Keratinocyte (primary cell): ENCODE data around the gene DACT3. TPM values are rescaled to one million over a fixed set of nuclear protein-coding genes. Genes with fewer than 3 reads are reported as not detected.

Experiments
- DNase-seq: peaks from one replicate; pipeline ENCODE4 v3.0.0-alpha.2; 2011; ENCODE audit warnings: low read depth, missing footprints, low spot score
- FAIRE-seq: peaks from 2 replicates; lab custom pipeline; 2011; peaks lifted over from hg19 to GRCh38; lab: Jason Lieb, UNC
- H2AFZ ChIP-seq: 2 replicates; pipeline ENCODE4 v1.6.0; 2012; ENCODE audit warnings: low read length, control low read depth, inconsistent platforms; ENCODE audit not compliant: control insufficient read depth
- H3K27ac ChIP-seq: 2 replicates; pipeline ENCODE4 v1.5.1; 2011; ENCODE audit warnings: low read length; ENCODE audit not compliant: control insufficient read depth, insufficient read depth
- H3K27me3 ChIP-seq: 3 replicates; pipeline ENCODE4 v1.6.0; 2011; ENCODE audit warnings: low read length; ENCODE audit not compliant: control insufficient read depth, insufficient read depth; ENCODE audit errors: extremely low read depth
- H3K36me3 ChIP-seq, 2 experiments: 2 replicates in 1 of 2; 3 replicates in 1 of 2; pipeline ENCODE4 v1.5.1; 2011; ENCODE audit warnings: low read length in 2 of 2, mild to moderate bottlenecking in 1 of 2; ENCODE audit not compliant: control insufficient read depth in 2 of 2, insufficient read depth in 2 of 2; ENCODE audit errors: extremely low read depth in 1 of 2
- H3K4me1 ChIP-seq: 3 replicates; pipeline ENCODE4 v1.5.1; 2011; ENCODE audit warnings: low read length; ENCODE audit not compliant: control insufficient read depth, insufficient read depth; ENCODE audit errors: extremely low read depth
- H3K4me2 ChIP-seq: 3 replicates; pipeline ENCODE4 v1.6.0; 2011; ENCODE audit warnings: low read depth, low read length; ENCODE audit not compliant: control insufficient read depth, insufficient read depth; ENCODE audit errors: extremely low read depth
- H3K4me3 ChIP-seq, 3 experiments: fragments of 200-600 bp in 1 of 3; sonication (generic) in 1 of 3; 2 replicates in 2 of 3; 3 replicates in 1 of 3; pipeline ENCODE4 v1.5.1; 2011 to 2016; ENCODE audit warnings: low read length in 3 of 3, mild to moderate bottlenecking in 3 of 3, control low read depth in 2 of 3, inconsistent platforms in 1 of 3, low read depth in 1 of 3, mixed read lengths in 1 of 3, mixed run types in 1 of 3, moderate library complexity in 1 of 3; ENCODE audit not compliant: control insufficient read depth in 2 of 3, insufficient read depth in 2 of 3; ENCODE audit errors: extremely low read depth in 1 of 3
- H3K79me2 ChIP-seq: 2 replicates; pipeline ENCODE4 v1.6.0; 2012; ENCODE audit warnings: low read length; ENCODE audit not compliant: control insufficient read depth, insufficient read depth
- H3K9ac ChIP-seq: 3 replicates; pipeline ENCODE4 v1.6.0; 2011; ENCODE audit warnings: low read length; ENCODE audit not compliant: control insufficient read depth, insufficient read depth; ENCODE audit errors: extremely low read depth
- H3K9me1 ChIP-seq: 3 replicates; pipeline ENCODE4 v1.6.0; 2011; ENCODE audit warnings: low read length; ENCODE audit not compliant: control insufficient read depth, insufficient read depth; ENCODE audit errors: extremely low read depth
- H3K9me3 ChIP-seq: 2 replicates; pipeline ENCODE4 v1.5.1; 2012; ENCODE audit warnings: low read depth, low read length; ENCODE audit not compliant: control insufficient read depth
- H4K20me1 ChIP-seq: 3 replicates; pipeline ENCODE4 v1.6.0; 2011; ENCODE audit warnings: low read length; ENCODE audit not compliant: control insufficient read depth, insufficient read depth; ENCODE audit errors: extremely low read depth
- CTCF ChIP-seq, 3 experiments: IDR thresholded peaks in 1 of 3; conservative IDR thresholded peaks in 1 of 3; optimal IDR thresholded peaks in 1 of 3; 2 replicates in 2 of 3; 3 replicates in 1 of 3; pipeline versions ENCODE3 to v1.5.1; 2011; ENCODE audit warnings: low read length in 3 of 3, mild to moderate bottlenecking in 3 of 3, moderate library complexity in 2 of 3, control low read depth in 1 of 3, inconsistent platforms in 1 of 3; ENCODE audit not compliant: insufficient read depth in 2 of 3; ENCODE audit errors: extremely low read depth in 1 of 3
- EZH2 ChIP-seq: IDR thresholded peaks from one replicate; pipeline ENCODE4 v1.6.1; 2012; ENCODE audit warnings: inconsistent platforms, mild to moderate bottlenecking, low read length, moderate library complexity
- dilution Hi-C: fragments of 300-500 bp; cut with MboI; formaldehyde crosslinking; loops from one replicate; pipeline ENCODE4 v1.7.0; 2020; ENCODE audit warnings: low sequenced_read_pairs; ENCODE audit not compliant: extremely low pct_ligation_motif_present
- polyA plus RNA-seq, 5 experiments: library from polyadenylated mRNA; depleted of rRNA in 3 of 5; stranded (reverse) in 3 of 5; stranded (forward) in 1 of 5; unstranded in 1 of 5; fragments of >200 nt; gene quantifications; 1 replicate in 1 of 5; 2 replicates in 3 of 5; 3 replicates in 1 of 5; pipeline versions ENCODE4 v1.2.1 to v1.2.3, GENCODE V29; 2011 to 2012; ENCODE audit warnings: missing spikeins in 2 of 5, low read depth in 1 of 5, low replicate concordance in 1 of 5

Gene DACT3
- polyA plus RNA-seq, 1 donor (not counting 4 experiments of a cell fraction or from before 2014, with no cell fraction given) = 0.04 TPM

- dilution Hi-C loops = no loop called here
- Histone ChIP-seq H2AFZ (no peak overlapping the region), H3K4me2 (no peak overlapping the region)
These were observed 43.5 kb upstream of the DACT3 start for GRCh38 chr19:46704379-46705076.

GRCh38 chr19:46700704-46701103 is 39.7 kb upstream of the DACT3 start:
- dilution Hi-C loops = no loop called here

More at GRCh38 chr19:46704379-46705076, 43.5 kb upstream of the DACT3 start:
- H3K9me1 ChIP-seq = no peaks in the 10 kb centered on the region
- no peaks in the 10 kb centered on the region for H3K27me3 ChIP-seq
- H3K27ac ChIP-seq = no peak overlapping the region
- H3K9me3 ChIP-seq = no peaks in the 10 kb centered on the region
- FAIRE-seq (peak; percentile 52), DNase-seq (no peak)
- H3K79me2 ChIP-seq = no peaks in the 10 kb centered on the region
- no peak for TF ChIP-seq EZH2
- TF ChIP-seq CTCF (optimal IDR thresholded peaks at IDR 0.05 in 1 of 3, IDR thresholded peaks at IDR 0.05 in 1 of 3, conservative IDR thresholded peaks at IDR 0.05 in 1 of 3; ENCODE audit: extremely low read depth in 1 of 3, insufficient read depth in 2 of 3, low read length in 3 of 3) = peak; percentile 84 to 96 (median 94)
- peaks cover 35 to 39% of the 10 kb centered on the region in 2 experiments for H3K36me3 ChIP-seq
- H3K4me1 ChIP-seq = no peaks in the 10 kb centered on the region
- no peak overlapping the region for H3K4me3 ChIP-seq
- H4K20me1 ChIP-seq = no peaks in the 10 kb centered on the region
- no peak overlapping the region for H3K9ac ChIP-seq

More at GRCh38 chr19:46700704-46701103, 39.7 kb upstream of the DACT3 start:
- H3K36me3 ChIP-seq = peaks cover 41 to 54% of the 10 kb centered on the region in 2 experiments
- H3K9ac ChIP-seq = no peak overlapping the region
- no peak overlapping the region for H3K4me3 ChIP-seq
- no peaks in the 10 kb centered on the region for H3K79me2 ChIP-seq
- no peak overlapping the region for H2AFZ ChIP-seq
- TF ChIP-seq EZH2 = no peak
- TF ChIP-seq CTCF (optimal IDR thresholded peaks at IDR 0.05 in 1 of 3, IDR thresholded peaks at IDR 0.05 in 1 of 3, conservative IDR thresholded peaks at IDR 0.05 in 1 of 3; ENCODE audit: extremely low read depth in 1 of 3, insufficient read depth in 2 of 3, low read length in 3 of 3) = no peak
- no peaks in the 10 kb centered on the region for H3K9me1 ChIP-seq
- no peak overlapping the region for H3K27ac ChIP-seq
- FAIRE-seq (no peak), DNase-seq (no peak)
- no peak overlapping the region for H3K4me2 ChIP-seq
- H3K4me1 ChIP-seq = peaks cover 2% of the 10 kb centered on the region
- no peaks in the 10 kb centered on the region for H3K9me3 ChIP-seq
- no peaks in the 10 kb centered on the region for H3K27me3 ChIP-seq
- H4K20me1 ChIP-seq = no peaks in the 10 kb centered on the region
